Ovary (tissue), 3 donors: ENCODE results near the gene OR52K2.

Source experiments
- EP300 ChIP-seq: sonication (generic); formaldehyde crosslinking; IDR thresholded peaks from one replicate; pipeline ENCODE4 v1.6.1; 2017; ENCODE audit warnings: antibody characterized with exemption
- POLR2A ChIP-seq: fragments of 450-650 bp; IDR thresholded peaks from one replicate; pipeline ENCODE4 v1.6.1; 2017; ENCODE audit warnings: antibody characterized with exemption, mild to moderate bottlenecking, moderate library complexity
- TF ChIP-seq, protein P1 (sequence below), 3 donors: fragments of 450-650 bp in 2 of 3; fragments of 200-600 bp in 1 of 3; IDR thresholded peaks; one replicate each; pipeline versions ENCODE4 v1.5.1 to v1.8.0; 2016 to 2022; ENCODE audit warnings: antibody characterized with exemption in 3 of 3, mild to moderate bottlenecking in 1 of 3
- donor health status: DM: no; HTN: no; CAD: no.

DNA sequence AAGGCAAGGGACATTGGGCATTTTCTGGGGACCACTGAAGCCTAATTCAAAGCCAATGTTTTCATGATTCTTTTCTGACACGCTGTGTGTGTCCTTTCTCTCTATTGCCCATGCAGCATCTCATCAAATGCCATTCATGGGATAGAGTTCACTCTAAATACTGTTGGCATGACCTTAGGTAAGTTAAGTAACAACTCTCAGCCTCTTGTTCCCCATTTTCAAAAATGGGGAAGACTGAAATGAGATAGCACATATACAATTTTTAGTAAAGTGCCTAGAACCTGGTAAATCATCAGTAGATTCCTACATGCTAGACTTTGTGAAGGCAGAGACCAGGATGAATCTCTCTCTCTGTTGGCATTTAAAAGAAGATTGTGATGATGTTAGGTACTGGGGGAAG is 12.7 kb upstream of the OR52K2 start:
- TF ChIP-seq, protein P1, sequence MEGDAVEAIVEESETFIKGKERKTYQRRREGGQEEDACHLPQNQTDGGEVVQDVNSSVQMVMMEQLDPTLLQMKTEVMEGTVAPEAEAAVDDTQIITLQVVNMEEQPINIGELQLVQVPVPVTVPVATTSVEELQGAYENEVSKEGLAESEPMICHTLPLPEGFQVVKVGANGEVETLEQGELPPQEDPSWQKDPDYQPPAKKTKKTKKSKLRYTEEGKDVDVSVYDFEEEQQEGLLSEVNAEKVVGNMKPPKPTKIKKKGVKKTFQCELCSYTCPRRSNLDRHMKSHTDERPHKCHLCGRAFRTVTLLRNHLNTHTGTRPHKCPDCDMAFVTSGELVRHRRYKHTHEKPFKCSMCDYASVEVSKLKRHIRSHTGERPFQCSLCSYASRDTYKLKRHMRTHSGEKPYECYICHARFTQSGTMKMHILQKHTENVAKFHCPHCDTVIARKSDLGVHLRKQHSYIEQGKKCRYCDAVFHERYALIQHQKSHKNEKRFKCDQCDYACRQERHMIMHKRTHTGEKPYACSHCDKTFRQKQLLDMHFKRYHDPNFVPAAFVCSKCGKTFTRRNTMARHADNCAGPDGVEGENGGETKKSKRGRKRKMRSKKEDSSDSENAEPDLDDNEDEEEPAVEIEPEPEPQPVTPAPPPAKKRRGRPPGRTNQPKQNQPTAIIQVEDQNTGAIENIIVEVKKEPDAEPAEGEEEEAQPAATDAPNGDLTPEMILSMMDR (IDR thresholded peaks at IDR 0.05): no peak
- no peak for TF ChIP-seq POLR2A
- no peak for TF ChIP-seq EP300
